ENCODE data around the gene ICE1. TPM values are rescaled to one million over a fixed set of nuclear protein-coding genes. Genes with fewer than 3 reads are reported as not detected.
A peak's percentile ranks its signal among the peaks of the same experiment; 100 is the strongest.

Gene ICE1
- total and polyA plus RNA-seq, 9 of the 15 experiments (the other 6 are each of a cell fraction or from before 2014, with no cell fraction given) = 4.9 to 47.4 (median 28.2) TPM

DNA sequence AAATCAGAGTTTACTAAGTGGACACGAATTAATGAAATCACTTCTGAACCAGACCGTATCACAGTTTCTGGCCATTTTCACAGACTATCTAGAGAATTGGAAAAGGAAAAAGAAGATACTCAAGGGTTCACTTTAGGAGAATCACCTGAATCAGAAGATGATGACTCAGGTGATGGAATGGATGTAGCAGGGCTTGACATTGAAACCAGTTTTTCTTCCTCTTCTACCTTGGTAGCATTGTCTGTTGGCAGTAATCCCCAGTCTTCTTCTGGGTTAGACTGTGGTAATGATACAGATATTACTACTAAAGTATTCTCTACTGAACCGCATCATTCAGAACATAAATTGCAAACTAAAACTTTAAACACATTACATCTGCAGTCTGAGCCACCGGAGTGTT, 38.5 kb downstream of the ICE1 start:
- in situ Hi-C loops (cut with MboI) (no loop called here), intact Hi-C loops (cut with micrococcal nuclease) (no loop called here)
- Histone ChIP-seq H3K4me1 (replicated peaks in 1 of 2; ENCODE audit: control insufficient read depth in 2 of 2, insufficient read depth in 2 of 2, low read length in 2 of 2) (no peaks in the 10 kb centered on the region), H3K27me3 (ENCODE audit: control insufficient read depth in 2 of 2, insufficient read depth in 2 of 2, low read length in 2 of 2) (no peaks in the 10 kb centered on the region), H3K9ac (ENCODE audit: insufficient read depth in 1 of 2, low read depth in 2 of 2, low read length in 2 of 2) (no peak overlapping the region), H3K36me3 (ENCODE audit: control insufficient read depth, insufficient read depth, low read length) (peaks cover 98% of the 10 kb centered on the region), H3K9me1 (ENCODE audit: control insufficient read depth, insufficient read depth, low read length) (no peaks in the 10 kb centered on the region), H2AFZ (ENCODE audit: low read depth, low read length) (no peak overlapping the region), H4K20me1 (replicated peaks; ENCODE audit: control insufficient read depth, insufficient read depth, low read length) (no peaks in the 10 kb centered on the region), H3K4me2 (ENCODE audit: insufficient read depth, low read length) (no peak overlapping the region), H3K27ac (ENCODE audit: extremely low read depth, low read depth, low read length) (no peak overlapping the region), H3K79me2 (ENCODE audit: control insufficient read depth, insufficient read depth, low read length) (no peaks in the 10 kb centered on the region), H3K4me3 (no peak overlapping the region), H3K9me3 (replicated peaks; ENCODE audit: control insufficient read depth, insufficient read depth, low read depth, low read length) (no peaks in the 10 kb centered on the region)
- DNase-seq (ENCODE audit: extremely low read depth in 1 of 4, low spot score in 3 of 4) (no peak), ATAC-seq (no peak), FAIRE-seq (no peak)
- no peak for TF ChIP-seq C11orf30 (IDR thresholded peaks at IDR 0.05; ENCODE audit: low read depth)
- 96% methylated on average over 4 of the region's 4 CpGs for WGBS (ENCODE audit: insufficient coverage, low coverage, missing lambda C conversion rate)
- POLR2A ChIA-PET = no interaction called here
- CTCF ChIA-PET (ENCODE audit: low intra/inter-chr PET ratio) = no interaction called here
- BruUV-seq (replicated peaks) = no TSS peak

GRCh38 chr5:5464036-5464715, 41.7 kb downstream of the ICE1 start:
- Histone ChIP-seq H3K27ac (ENCODE audit: extremely low read depth, low read depth, low read length) (no peak overlapping the region), H3K4me1 (replicated peaks in 1 of 2; ENCODE audit: control insufficient read depth in 2 of 2, insufficient read depth in 2 of 2, low read length in 2 of 2) (no peaks in the 10 kb centered on the region), H3K9me1 (ENCODE audit: control insufficient read depth, insufficient read depth, low read length) (no peaks in the 10 kb centered on the region), H3K9ac (ENCODE audit: insufficient read depth in 1 of 2, low read depth in 2 of 2, low read length in 2 of 2) (no peak overlapping the region; a peak in 1 of 4 replicates), H3K4me2 (ENCODE audit: insufficient read depth, low read length) (no peak overlapping the region), H2AFZ (ENCODE audit: low read depth, low read length) (no peak overlapping the region), H3K4me3 (no peak overlapping the region), H3K36me3 (ENCODE audit: control insufficient read depth, insufficient read depth, low read length) (peaks cover 92% of the 10 kb centered on the region), H3K9me3 (replicated peaks; ENCODE audit: control insufficient read depth, insufficient read depth, low read depth, low read length) (no peaks in the 10 kb centered on the region), H3K27me3 (ENCODE audit: control insufficient read depth in 2 of 2, insufficient read depth in 2 of 2, low read length in 2 of 2) (no peaks in the 10 kb centered on the region), H4K20me1 (replicated peaks; ENCODE audit: control insufficient read depth, insufficient read depth, low read length) (no peaks in the 10 kb centered on the region), H3K79me2 (ENCODE audit: control insufficient read depth, insufficient read depth, low read length) (no peaks in the 10 kb centered on the region)
- CTCF ChIA-PET (ENCODE audit: low intra/inter-chr PET ratio) = no interaction called here
- in situ Hi-C loops (cut with MboI) = no loop called here
- WGBS (ENCODE audit: insufficient coverage, low coverage, missing lambda C conversion rate) = 94% methylated on average over 18 of the region's 18 CpGs
- POLR2A ChIA-PET = no interaction called here
- intact Hi-C loops (cut with micrococcal nuclease) = no loop called here
- FAIRE-seq (no peak), DNase-seq (ENCODE audit: extremely low read depth in 1 of 4, low spot score in 3 of 4) (no peak), ATAC-seq (peak; percentile 29; the same call in 2 of the 3 replicates)
- no TSS peak for BruUV-seq (replicated peaks)
- TF ChIP-seq HDAC1 (IDR thresholded peaks at IDR 0.05) (no peak), RB1 (IDR thresholded peaks at IDR 0.05; ENCODE audit: low read depth) (no peak), TCF3 (CRISPR knock-in tag; IDR thresholded peaks at IDR 0.05) (no peak), RBM34 (IDR thresholded peaks at IDR 0.05; ENCODE audit: borderline replicate concordance, insufficient read depth, low read length) (no peak), MCM7 (IDR thresholded peaks at IDR 0.05) (no peak), ZBTB40 (IDR thresholded peaks at IDR 0.05) (no peak), ZBTB40 (CRISPR knock-in tag; IDR thresholded peaks at IDR 0.05) (no peak)

Data from K562 (cell line).